Islet precursor cell (in vitro differentiated cells): ENCODE results near the gene CTU1.

Experiments used
- DNase-seq: peaks from one replicate; pipeline ENCODE4 v3.0.0-alpha.2; 2018

Gene CTU1

DNA sequence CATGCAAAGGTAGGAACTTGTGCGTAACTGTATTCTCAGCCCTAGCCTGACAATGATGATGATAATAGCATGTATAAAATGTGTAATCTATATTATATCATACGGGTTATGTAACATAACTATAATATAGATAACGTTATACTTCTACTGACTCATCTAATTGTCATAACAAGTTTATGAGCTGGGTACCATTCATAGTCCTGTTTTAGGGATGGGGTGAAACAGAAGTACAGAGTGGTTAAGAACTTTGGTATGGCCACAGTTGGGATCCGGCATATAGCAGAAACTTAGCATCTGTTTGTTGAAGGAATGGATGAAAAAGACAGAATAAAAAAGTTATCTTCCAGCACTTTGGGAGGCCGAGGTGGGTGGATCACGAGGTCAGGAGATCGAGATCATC is 5.2 kb downstream of the CTU1 start:
- DNase-seq, result no peak

DNA sequence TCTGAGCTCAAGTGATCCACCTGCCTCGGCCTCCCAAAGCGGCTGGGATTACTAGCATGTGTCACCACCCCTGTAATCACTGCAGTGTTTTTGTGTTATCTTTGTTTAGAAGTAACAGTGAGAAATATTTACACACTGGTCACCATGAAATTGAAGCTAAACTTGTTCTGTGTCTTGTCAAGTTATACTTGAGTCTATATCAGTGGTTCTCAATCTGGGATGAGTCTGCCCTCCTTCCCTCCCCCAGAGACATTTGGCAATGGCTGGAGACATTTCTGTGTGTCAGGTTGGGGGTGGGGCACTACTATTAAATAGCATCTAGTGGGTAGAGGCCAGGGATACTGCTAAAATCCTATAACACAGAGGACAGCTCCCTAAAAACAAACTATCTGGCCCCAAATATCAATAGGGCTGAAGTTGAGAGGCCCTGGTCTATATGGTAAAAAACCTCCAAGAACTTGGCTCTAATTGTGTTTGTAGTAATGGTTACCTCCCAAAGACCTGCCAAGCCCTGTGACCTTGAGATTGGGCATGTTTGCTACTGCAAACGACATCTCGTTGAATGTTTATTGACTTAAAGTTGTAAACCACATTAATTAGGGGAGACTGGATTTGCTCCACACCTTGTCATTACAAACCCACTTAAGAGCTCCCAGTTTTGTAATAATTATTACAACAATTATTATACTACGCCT is 6.9 kb downstream of the CTU1 start:
- no peak for DNase-seq

GRCh38 chr19:51100601-51101000 is 7.6 kb downstream of the CTU1 start:
- no peak for DNase-seq

DNA sequence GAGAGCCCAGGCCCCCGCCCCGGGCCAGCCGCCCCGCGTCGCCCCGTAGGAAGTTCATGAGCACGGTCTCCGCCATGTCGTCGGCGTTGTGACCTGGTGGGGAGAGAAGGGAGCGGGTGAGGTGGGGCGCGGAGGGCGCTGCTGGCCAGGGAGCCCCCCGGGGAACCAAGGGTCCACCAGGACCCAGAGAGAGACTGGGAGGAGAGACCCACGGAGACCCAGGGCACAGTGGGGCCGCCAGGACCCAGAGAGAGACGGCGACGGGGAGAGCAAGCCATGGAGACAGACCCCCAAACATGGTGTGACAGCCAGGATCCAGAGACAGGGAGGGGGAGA is 9.2 kb downstream of the CTU1 start:
- no peak for DNase-seq

DNA sequence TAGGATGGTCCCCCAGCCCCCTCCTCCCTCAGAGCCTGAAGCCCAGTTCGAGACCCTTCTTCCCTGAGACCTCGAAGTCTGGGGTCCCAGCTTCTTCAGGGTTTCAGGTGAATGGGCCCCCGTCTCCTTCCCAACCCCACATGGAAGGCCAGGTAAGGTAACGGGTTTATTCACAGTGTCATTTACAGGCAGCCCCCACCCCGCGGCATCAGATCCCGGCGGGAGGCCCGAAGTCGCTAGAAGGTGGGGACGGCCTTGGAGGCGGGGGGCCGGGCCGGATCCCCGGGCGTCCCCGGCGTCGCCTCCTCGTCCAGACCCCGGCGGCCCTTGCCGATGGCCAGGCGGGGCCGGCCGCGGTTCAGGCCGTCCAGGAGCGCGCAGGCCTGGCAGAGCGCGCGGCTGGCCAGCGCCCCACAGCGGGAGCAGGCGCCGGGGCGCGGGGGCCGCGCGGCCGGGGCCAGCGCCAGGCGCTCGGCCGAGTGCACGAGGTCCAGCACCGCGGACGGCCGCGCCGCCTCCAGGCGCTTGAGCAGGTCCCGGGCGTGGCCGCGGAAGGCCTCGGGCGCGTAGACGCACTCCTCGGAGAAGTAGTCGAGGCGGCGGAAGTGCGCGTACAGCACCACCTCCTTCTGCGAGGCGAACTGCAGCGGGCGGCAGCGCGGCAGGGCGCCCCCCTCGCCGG is 9.7 kb downstream of the CTU1 start:
- DNase-seq, result no peak

- DNase-seq, result no peak
These were observed 10.4 kb downstream of the CTU1 start for GRCh38 chr19:51097796-51098195.

- peak; percentile 72 for DNase-seq
These were observed 11.0 kb downstream of the CTU1 start for GRCh38 chr19:51097166-51097738.

- no peak for DNase-seq
These were observed 11.6 kb downstream of the CTU1 start for GRCh38 chr19:51096473-51097165.

DNA sequence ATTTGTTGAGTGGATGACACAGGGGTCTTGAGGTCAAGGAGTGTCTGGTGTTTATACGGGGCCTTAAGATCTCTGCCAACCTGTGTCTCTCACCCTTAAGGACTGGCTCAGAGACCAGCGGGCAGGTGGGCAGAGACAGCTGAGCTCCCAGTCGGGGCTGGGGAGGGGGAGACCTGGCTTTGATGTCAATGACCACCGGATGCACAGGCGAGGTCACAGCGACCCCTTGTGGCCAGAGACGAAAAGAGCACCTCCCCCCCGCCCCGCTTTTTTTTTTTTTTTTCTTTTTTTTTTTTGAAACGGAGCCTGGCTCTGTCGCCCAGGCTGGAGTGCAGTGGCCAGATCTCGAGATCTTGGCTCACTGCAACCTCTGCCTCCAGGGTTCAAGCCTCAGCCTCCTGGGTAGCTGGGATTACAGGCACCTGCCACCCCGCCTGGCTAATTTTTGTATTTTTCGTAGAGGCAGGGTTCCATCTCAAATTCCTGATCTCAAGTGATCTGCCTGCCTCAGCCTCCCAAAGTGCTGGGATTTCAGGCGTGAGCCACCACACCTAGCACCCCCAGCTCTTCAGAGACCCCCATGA is 13.4 kb downstream of the CTU1 start:
- peak; percentile 68 for DNase-seq

GRCh38 chr19:51093510-51094345 is 14.5 kb downstream of the CTU1 start:
- no peak for DNase-seq

GRCh38 chr19:51093101-51093500 is 15.1 kb downstream of the CTU1 start:
- no peak for DNase-seq

- DNase-seq, result no peak
These were observed 16.0 kb downstream of the CTU1 start for GRCh38 chr19:51091895-51092873.

DNA sequence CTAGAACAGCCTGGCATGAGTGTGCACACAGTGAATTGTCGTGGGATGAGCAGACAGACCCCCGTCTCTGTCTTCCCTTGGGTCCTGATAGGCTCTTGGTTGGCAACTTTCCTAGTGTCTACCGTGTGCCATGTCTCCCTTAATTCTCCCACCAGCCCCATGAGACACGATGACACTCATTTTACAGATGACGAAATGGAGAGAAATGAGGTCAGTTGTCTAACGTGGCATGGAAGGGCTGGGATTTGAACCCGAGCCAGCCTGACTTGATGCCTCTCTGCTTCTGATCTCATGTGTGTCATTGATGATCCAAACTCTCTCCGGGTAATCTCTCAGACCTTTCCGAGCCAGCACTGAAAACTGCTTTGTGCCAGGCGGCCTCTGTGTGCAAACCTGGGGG is 17.1 kb downstream of the CTU1 start:
- DNase-seq, result no peak

DNA sequence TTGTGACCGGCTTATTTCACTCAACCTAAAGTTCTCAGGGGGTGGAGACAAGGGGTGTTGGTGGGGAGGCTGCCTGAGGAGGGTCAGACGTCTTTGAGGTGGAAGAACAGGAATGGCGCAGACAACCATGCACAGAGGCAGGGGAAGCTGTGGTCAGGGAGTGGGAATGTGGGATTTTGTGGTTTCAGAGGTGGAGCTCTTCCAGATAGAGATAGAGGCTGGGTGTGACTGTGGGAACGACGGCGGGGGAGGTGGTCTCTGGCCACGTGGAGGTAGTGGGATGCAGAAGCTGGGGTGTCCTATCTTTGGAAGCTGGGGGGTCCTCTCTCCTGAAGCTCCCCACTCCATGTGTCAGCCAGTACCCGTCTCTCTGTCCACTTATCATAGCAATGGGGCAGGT is 17.7 kb downstream of the CTU1 start:
- DNase-seq, result no peak

DNA sequence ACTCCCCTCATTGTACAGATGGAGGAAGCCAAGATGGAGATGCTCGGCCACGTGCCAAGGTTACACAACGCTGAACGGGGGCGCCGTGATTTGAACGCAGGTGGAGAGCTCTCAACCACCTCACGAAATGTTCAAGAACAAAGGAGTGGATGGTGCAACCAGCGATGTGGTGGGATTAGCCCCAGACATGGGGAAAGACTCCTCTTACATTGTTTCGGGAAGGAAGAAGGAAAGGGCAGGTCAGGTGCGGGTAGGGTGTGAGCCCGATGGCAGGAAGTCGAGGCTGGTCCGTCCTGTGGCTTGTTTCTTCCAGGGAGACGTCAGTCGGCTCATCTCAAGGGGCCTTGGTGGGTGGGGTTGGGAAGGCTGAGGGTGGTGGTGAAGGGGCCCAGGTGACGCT is 18.4 kb downstream of the CTU1 start:
- DNase-seq, result no peak

GRCh38 chr19:51086153-51086850 is 21.9 kb downstream of the CTU1 start:
- DNase-seq, result no peak

GRCh38 chr19:51084505-51084904 is 23.7 kb downstream of the CTU1 start:
- no peak for DNase-seq

DNA sequence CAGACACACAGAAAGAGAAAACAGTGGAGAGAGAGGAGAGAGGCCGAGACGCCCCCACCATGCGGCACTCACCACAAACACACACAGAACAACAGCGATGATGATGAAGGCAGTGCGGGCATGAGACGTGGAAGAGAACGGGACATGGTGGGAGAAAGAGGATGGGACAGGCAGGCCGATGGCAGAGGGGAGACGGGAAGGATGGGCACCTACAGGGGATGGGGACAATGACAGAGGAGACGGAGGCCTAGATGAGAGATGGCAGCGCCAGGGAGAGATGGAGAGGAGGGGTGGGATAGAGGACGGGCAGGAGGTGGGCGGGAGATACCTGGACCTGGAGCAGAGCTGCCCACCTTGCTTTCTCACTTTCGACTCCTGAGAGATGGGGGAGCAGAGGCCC is 24.4 kb downstream of the CTU1 start:
- no peak for DNase-seq

GRCh38 chr19:51083181-51083580 is 25.0 kb downstream of the CTU1 start:
- DNase-seq, result no peak

DNA sequence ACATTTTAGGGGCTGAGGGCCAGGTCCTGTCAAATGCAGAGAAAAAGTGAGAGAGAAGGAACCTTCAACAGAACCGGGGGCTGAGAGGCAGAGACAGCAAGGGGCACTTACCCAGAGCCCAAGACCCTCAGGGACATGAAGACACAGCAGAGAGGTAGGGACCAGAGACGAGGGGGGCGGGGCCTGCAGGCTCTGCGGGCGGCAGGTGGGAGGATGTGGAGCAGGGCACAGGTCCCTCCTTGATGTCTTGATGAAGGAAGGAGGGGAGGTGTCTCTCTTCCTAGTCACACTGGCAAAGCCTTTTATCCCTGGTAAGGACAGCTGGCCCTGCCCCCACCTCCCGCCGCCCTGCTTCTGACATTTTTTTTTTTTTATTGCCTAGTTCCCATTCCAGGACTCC is 25.6 kb downstream of the CTU1 start, which contains the start of gene KLK14:
KLK14 (minus strand) TSS at position 277 of the 400 bp plus-strand sequence; CDS start at position 4, 273 bp downstream.
- no peak for DNase-seq

DNA sequence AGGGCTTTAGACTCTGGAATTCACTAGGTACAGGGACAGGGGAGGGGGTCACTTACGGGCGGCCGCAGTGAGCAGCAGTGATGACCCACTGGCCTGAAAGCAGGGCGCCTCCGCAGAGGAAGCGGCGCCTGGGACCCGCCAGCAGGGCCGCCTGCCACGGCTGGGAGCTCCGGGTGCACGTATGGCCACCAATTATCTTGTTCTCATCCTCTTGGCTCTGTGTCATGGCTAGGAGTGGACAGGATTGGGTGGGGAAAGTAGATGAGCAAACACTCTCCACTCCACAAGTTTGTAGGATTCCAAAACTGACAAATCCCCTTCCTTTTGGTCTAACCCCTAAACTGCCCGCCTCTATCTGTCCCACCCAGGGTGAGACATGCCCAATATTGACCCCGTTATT is 26.7 kb downstream of the CTU1 start:
- DNase-seq, result no peak
